HepG2 (cell line): ENCODE data around the gene FAM114A2. TPM values are rescaled to one million over a fixed set of nuclear protein-coding genes. Genes with fewer than 3 reads are reported as not detected.

Experiments used
- ATAC-seq: fragments of 200-7000 bp; cut with Tn5 transposase; 3 replicates; pipeline ENCODE4 v1.9.1; 2020; ENCODE audit warnings: mild to moderate bottlenecking, moderate library complexity
- BruUV-seq: library from RNA; stranded (reverse); fragments of 400-500 nt; replicated peaks from 2 replicates; lab custom pipeline; 2021; lab: Mats Ljungman, UMichigan
- CTCF ChIA-PET: fragments of 300-600 bp; formaldehyde crosslinking; extraction: SDS; loops from one replicate; lab custom pipeline; 2021; ENCODE audit warnings: low total read pairs, inconsistent platforms, low intra/inter-chr PET ratio; lab: Yijun Ruan, JAX
- POLR2A ChIA-PET: fragments of 350-600 bp; sonication (Branson Sonifier 250); formaldehyde crosslinking; loops from one replicate; lab custom pipeline; 2020; ENCODE audit warnings: antibody characterized with exemption, inconsistent platforms; lab: Yijun Ruan, JAX
- DNase-seq: peaks from one replicate; pipeline ENCODE4 v3.0.0-alpha.2; 2015; ENCODE audit warnings: low spot score
- FAIRE-seq: peaks from 3 replicates; lab custom pipeline; 2011; peaks lifted over from hg19 to GRCh38; lab: Jason Lieb, UNC
- H2AFZ ChIP-seq: one replicate; pipeline ENCODE4 v1.6.1; 2011; ENCODE audit warnings: low read length, inconsistent platforms
- H3K27ac ChIP-seq: fragments of 300-600 bp; 3 replicates; pipeline ENCODE4 v1.8.0; 2011; ENCODE audit warnings: mixed run types, mild to moderate bottlenecking, mixed read lengths, low read length, inconsistent platforms; ENCODE audit not compliant: insufficient read depth; ENCODE audit errors: extremely low read length
- H3K27me3 ChIP-seq, 2 experiments: fragments of 200-600 bp in 1 of 2; 2 replicates in 1 of 2; 3 replicates in 1 of 2; pipeline versions ENCODE4 v1.6.0 to v1.8.0; 2011; ENCODE audit warnings: low read length in 2 of 2, mild to moderate bottlenecking in 2 of 2, moderate library complexity in 2 of 2, inconsistent platforms in 1 of 2; ENCODE audit not compliant: insufficient read depth in 2 of 2, control insufficient read depth in 1 of 2
- H3K36me3 ChIP-seq, 2 experiments: fragments of 200-600 bp in 1 of 2; replicated peaks in 1 of 2; 2 replicates in 1 of 2; 3 replicates in 1 of 2; pipeline versions ENCODE4 v1.5.1 to v1.8.0; 2011; ENCODE audit warnings: low read length in 2 of 2, inconsistent platforms in 1 of 2; ENCODE audit not compliant: insufficient read depth in 2 of 2, control insufficient read depth in 1 of 2
- H3K4me1 ChIP-seq: 2 replicates; pipeline ENCODE4 v1.5.1; 2012; ENCODE audit warnings: low read length, inconsistent platforms; ENCODE audit not compliant: insufficient read depth
- H3K4me2 ChIP-seq: 2 replicates; pipeline ENCODE4 v1.6.0; 2011; ENCODE audit warnings: low read depth, low read length, inconsistent platforms
- H3K4me3 ChIP-seq, 3 experiments: fragments of 200-600 bp in 1 of 3; sonication (generic), shearing (Covaris generic) in 1 of 3; replicated peaks in 1 of 3; 2 replicates each; pipeline ENCODE4 v1.5.1; 2011 to 2016; ENCODE audit warnings: low read length in 3 of 3, inconsistent platforms in 2 of 3, low read depth in 2 of 3, mild to moderate bottlenecking in 2 of 3, control low read depth in 1 of 3, mixed read lengths in 1 of 3; ENCODE audit not compliant: insufficient read depth in 1 of 3
- H3K79me2 ChIP-seq: one replicate; pipeline ENCODE4 v1.6.1; 2011; ENCODE audit warnings: low read length, inconsistent platforms; ENCODE audit not compliant: insufficient read depth
- H3K9ac ChIP-seq: 2 replicates; pipeline ENCODE4 v1.6.0; 2011; ENCODE audit warnings: mild to moderate bottlenecking, low read depth, low read length, inconsistent platforms; ENCODE audit not compliant: insufficient read depth
- H3K9me3 ChIP-seq: 2 replicates; pipeline ENCODE4 v1.5.1; 2012; ENCODE audit warnings: mild to moderate bottlenecking, low read length
- H4K20me1 ChIP-seq: 2 replicates; pipeline ENCODE4 v1.6.0; 2011; ENCODE audit warnings: inconsistent platforms, mild to moderate bottlenecking, low read length, moderate library complexity; ENCODE audit not compliant: insufficient read depth
- ATF7 ChIP-seq, 2 experiments: fragments of 450-650 bp in 1 of 2; sonication (generic) in 1 of 2; formaldehyde crosslinking in 1 of 2; IDR thresholded peaks; 2 replicates each; pipeline versions ENCODE4 v1.4.0 to v1.6.1; 2016 to 2020; ENCODE audit warnings: antibody characterized with exemption in 1 of 2, mild to moderate bottlenecking in 1 of 2, missing genetic modification reagents in 1 of 2
- ATM ChIP-seq: fragments of 450-650 bp; IDR thresholded peaks from 2 replicates; pipeline ENCODE4 v1.7.1; 2017; ENCODE audit warnings: mild to moderate bottlenecking, borderline replicate concordance
- CREB1 ChIP-seq, 2 experiments: fragments of 450-650 bp in 1 of 2; IDR thresholded peaks; 2 replicates each; pipeline ENCODE4 v1.6.1; 2016 to 2017; ENCODE audit warnings: control low read depth in 1 of 2, mild to moderate bottlenecking in 1 of 2, missing compliant biosample characterization in 1 of 2, missing genetic modification characterization in 1 of 2
- DNMT1 ChIP-seq: sonication (generic); formaldehyde crosslinking; IDR thresholded peaks from 2 replicates; pipeline ENCODE4 v1.5.1; 2020; ENCODE audit warnings: mild to moderate bottlenecking, missing genetic modification reagents
- ETS1 ChIP-seq: sonication (generic); formaldehyde crosslinking; IDR thresholded peaks from 2 replicates; pipeline ENCODE4 v1.4.0; 2020; ENCODE audit warnings: missing genetic modification reagents
- ETV5 ChIP-seq: IDR thresholded peaks from 2 replicates; pipeline ENCODE4 v1.6.1; 2018; ENCODE audit warnings: missing biosample characterization, missing genetic modification reagents, inconsistent platforms, borderline replicate concordance
- MED1 ChIP-seq: sonication (generic); formaldehyde crosslinking; IDR thresholded peaks from 2 replicates; pipeline ENCODE4 v1.4.0; 2020; ENCODE audit warnings: missing genetic modification reagents
- NKX3-1 ChIP-seq: sonication (generic); formaldehyde crosslinking; IDR thresholded peaks from 2 replicates; pipeline ENCODE4 v1.5.0; 2020; ENCODE audit warnings: missing genetic modification reagents
- ZBED4 ChIP-seq: sonication (generic); formaldehyde crosslinking; IDR thresholded peaks from 2 replicates; pipeline ENCODE4 v1.4.0; 2020; ENCODE audit warnings: missing genetic modification reagents, borderline replicate concordance
- ZMYM2 ChIP-seq: sonication (generic); formaldehyde crosslinking; IDR thresholded peaks from 2 replicates; pipeline ENCODE4 v1.8.0; 2022; ENCODE audit warnings: mild to moderate bottlenecking, missing genetic modification reagents
- WGBS: methylation state at CpG from one replicate; pipeline ENCODE4 v1.1.6; 2017; ENCODE audit warnings: low lambda C conversion rate; 5-methylcytosine and 5-hydroxymethylcytosine counted together
- in situ Hi-C: cut with HindIII; loops from 2 replicates; pipeline ENCODE4 v1.10.0; 2017; ENCODE audit warnings: low pct_unique_long_range_greater_than_20kb; ENCODE audit not compliant: extremely low pct_ligation_motif_present
- intact Hi-C: fragments of 100-400 bp; cut with micrococcal nuclease; formaldehyde crosslinking; loops from one replicate; pipeline ENCODE4 v1.10.0; 2022; ENCODE audit not compliant: unreplicated experiment
- polyA plus RNA-seq, 8 experiments: library from polyadenylated mRNA; depleted of rRNA in 3 of 8; stranded (reverse) in 7 of 8; unstranded in 1 of 8; fragments of >200 nt; fragmentation: Illumina TruSeq in 4 of 8; extraction: Trizol in 4 of 8; gene quantifications; 2 replicates each; pipeline versions ENCODE4 v1.2.1 to v1.2.3, GENCODE V29; 2011 to 2016; ENCODE audit warnings: low read depth in 4 of 8, missing spikeins in 1 of 8, mixed read lengths in 1 of 8; ENCODE audit not compliant: insufficient read depth in 1 of 8
- total RNA-seq, 5 experiments: library from RNA; depleted of rRNA; stranded (reverse); fragments of >200 nt; fragmentation: Illumina TruSeq; extraction: Trizol; gene quantifications; 2 replicates each; pipeline ENCODE4 v1.2.3, GENCODE V29; 2016; ENCODE audit warnings: low read depth in 1 of 5

The FAM114A2 gene
- total and polyA plus RNA-seq, 2 of the 13 experiments (the other 11 are each of a cell fraction or from before 2014, with no cell fraction given): 6.9 to 11.4 TPM

DNA sequence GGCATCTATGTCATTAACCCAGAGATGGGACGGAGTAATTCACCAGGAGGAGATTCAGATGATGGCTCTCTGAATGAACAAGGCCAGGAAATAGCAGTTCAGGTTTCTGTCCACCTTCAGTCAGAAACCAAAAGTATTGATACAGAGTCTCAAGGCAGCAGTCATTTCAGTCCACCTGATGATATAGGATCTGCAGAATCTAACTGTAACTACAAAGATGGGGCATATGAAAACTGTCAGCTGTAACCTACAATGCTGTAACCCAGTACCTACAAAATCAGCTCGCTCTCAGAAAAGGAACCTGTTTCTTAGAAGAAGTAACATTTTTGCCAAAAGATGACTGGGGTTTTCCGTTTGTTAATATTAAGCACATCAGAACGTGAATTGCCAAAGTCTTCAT, 14.8 kb upstream of the FAM114A2 start (continued):
- TF ChIP-seq ZBED4 (CRISPR knock-in tag): no peak
- TF ChIP-seq ZMYM2 (CRISPR knock-in tag): no peak
- no peak for TF ChIP-seq ATM
- TF ChIP-seq DNMT1 (CRISPR knock-in tag): no peak
- TF ChIP-seq ETV5: no peak
- no peak for TF ChIP-seq NKX3-1 (CRISPR knock-in tag)
- no peak for TF ChIP-seq MED1 (CRISPR knock-in tag)

DNA sequence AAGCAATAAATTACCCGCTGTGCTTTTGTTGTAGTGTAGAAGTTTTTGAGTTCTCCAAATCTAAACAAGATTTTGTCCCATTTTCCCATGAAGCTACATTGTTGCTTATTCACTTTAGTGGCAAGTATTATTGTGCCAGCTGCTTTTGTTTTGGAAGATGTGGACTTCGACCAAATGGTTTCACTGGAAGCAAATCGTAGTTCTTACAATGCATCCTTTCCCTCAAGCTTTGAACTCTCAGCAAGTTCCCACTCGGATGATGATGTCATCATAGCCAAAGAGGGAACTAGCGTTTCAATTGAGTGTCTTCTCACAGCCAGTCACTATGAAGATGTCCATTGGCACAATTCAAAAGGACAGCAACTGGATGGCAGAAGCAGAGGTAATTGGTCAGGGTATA, 10.9 kb upstream of the FAM114A2 start:
- no peaks in the 10 kb centered on the region for H3K79me2 ChIP-seq
- TF ChIP-seq CREB1 (IDR thresholded peaks at IDR 0.05): peak; percentile 63; the same call in 1 of the 2 replicates
- TF ChIP-seq CREB1 (CRISPR knock-in tag; IDR thresholded peaks at IDR 0.05): no peak
- TF ChIP-seq ATF7 (IDR thresholded peaks at IDR 0.05): peak; percentile 93
- no peak for TF ChIP-seq ATF7 (CRISPR knock-in tag; IDR thresholded peaks at IDR 0.05)
- TF ChIP-seq ETS1 (CRISPR knock-in tag): no peak
- TF ChIP-seq, all 625 proteins: peak for 2
- Histone ChIP-seq H2AFZ (no peak overlapping the region), H3K27me3 (no peaks in the 10 kb centered on the region), H3K9me3 (no peaks in the 10 kb centered on the region), H3K27ac (no peak overlapping the region), H3K4me2 (no peak overlapping the region), H3K4me1 (no peaks in the 10 kb centered on the region), H3K36me3 (peaks cover 3 to 9% of the 10 kb centered on the region in 2 experiments; a peak in 4 of 5 replicates), H4K20me1 (no peaks in the 10 kb centered on the region), H3K4me3 (no peak overlapping the region), H3K9ac (no peak overlapping the region)
- TSS peak; percentile 4 for BruUV-seq
- POLR2A ChIA-PET: interaction anchor here (1.7 kb wide), 1 partner anchor 11 kb away, joined by 11 read pairs; the partner anchor contains the start of genes FAM114A2 and MFAP3
- no peak for DNase-seq
- no peak for FAIRE-seq
- intact Hi-C loops (no loop called here), in situ Hi-C loops (loop anchor here (25.0 kb wide), 1 partner anchor 563 kb away; no protein-coding TSS in a partner anchor)
- ATAC-seq: no peak
- CTCF ChIA-PET: no interaction called here
- WGBS: 96% methylated on average over 5 of the region's 5 CpGs
